ENCODE data around the gene TMEM50B.
A peak's percentile ranks its signal among the peaks of the same experiment; 100 is the strongest.
"Not testable (repeated sequence)": the region's sequence is repeated elsewhere in the genome, so short reads cannot be mapped to it uniquely, and the experiment has no call there.

The TMEM50B gene

GRCh38 chr21:33479679-33480480 is at the start of gene TMEM50B:
TMEM50B (minus strand) TSS chr21:33479974; CDS start chr21:33468885, 11,089 bp downstream.
- DNase-seq = peak; percentile 95

- no peak for DNase-seq
These were observed 43.2 kb upstream of the TMEM50B start for GRCh38 chr21:33522953-33523349.

GRCh38 chr21:33522297-33522952 is 42.7 kb upstream of the TMEM50B start:
- DNase-seq = no peak

- no peak for DNase-seq
These were observed 39.1 kb upstream of the TMEM50B start for GRCh38 chr21:33518899-33519298.

- DNase-seq = no peak
These were observed 34.5 kb upstream of the TMEM50B start for GRCh38 chr21:33514229-33514628.

GRCh38 chr21:33512481-33512880 is 32.7 kb upstream of the TMEM50B start:
- no peak for DNase-seq

- no peak for DNase-seq
These were observed 31.9 kb upstream of the TMEM50B start for GRCh38 chr21:33511639-33512038.

GRCh38 chr21:33510826-33511225 is 31.1 kb upstream of the TMEM50B start:
- no peak for DNase-seq

- DNase-seq = not testable (repeated sequence)
These were observed 27.2 kb upstream of the TMEM50B start for GRCh38 chr21:33507003-33507402.

- no peak for DNase-seq
These were observed 26.1 kb upstream of the TMEM50B start for GRCh38 chr21:33505833-33506232.

GRCh38 chr21:33496345-33496744 is 16.6 kb upstream of the TMEM50B start:
- DNase-seq = no peak

GRCh38 chr21:33495743-33496142 is 16.0 kb upstream of the TMEM50B start:
- no peak for DNase-seq

- DNase-seq = no peak
These were observed 14.0 kb upstream of the TMEM50B start for GRCh38 chr21:33493756-33494155.

GRCh38 chr21:33492571-33492970 is 12.8 kb upstream of the TMEM50B start:
- no peak for DNase-seq

- DNase-seq = peak; percentile 87
These were observed 11.8 kb upstream of the TMEM50B start, which contains the start of gene DNAJC28 for GRCh38 chr21:33491373-33492102. DNAJC28 (minus strand) TSS chr21:33491716; CDS start chr21:33489393, 2,323 bp downstream.

- DNase-seq = no peak
These were observed 11.2 kb upstream of the TMEM50B start for GRCh38 chr21:33490991-33491372.

- DNase-seq = no peak
These were observed 9.2 kb upstream of the TMEM50B start for GRCh38 chr21:33488936-33489335.

- no peak for DNase-seq
These were observed 8.2 kb upstream of the TMEM50B start for GRCh38 chr21:33487996-33488395.

GRCh38 chr21:33481314-33481943 is 1.7 kb upstream of the TMEM50B start:
- no peak for DNase-seq

GRCh38 chr21:33480481-33481103 is 818 bp upstream of the TMEM50B start:
- no peak for DNase-seq

GRCh38 chr21:33478935-33479678 is 667 bp downstream of the TMEM50B start:
- DNase-seq = peak; percentile 12

GRCh38 chr21:33478182-33478581 is 1.6 kb downstream of the TMEM50B start:
- no peak for DNase-seq
